PC-9 (cell line): ENCODE data around the gene PIK3R1. TPM values are rescaled to one million over a fixed set of nuclear protein-coding genes. Genes with fewer than 3 reads are reported as not detected.

ENCODE experiments used
- BruUV-seq: library from RNA; stranded (reverse); fragments of 400-500 nt; replicated peaks from 2 replicates; lab custom pipeline; 2021; lab: Mats Ljungman, UMichigan
- CTCF ChIA-PET: fragments of 300-600 bp; sonication (Branson Sonifier 250); formaldehyde crosslinking; loops from one replicate; lab custom pipeline; 2022; ENCODE audit warnings: antibody characterized with exemption; lab: Charles Lee
- POLR2A ChIA-PET: fragments of 300-600 bp; sonication (Branson Sonifier 250); formaldehyde crosslinking; loops from one replicate; lab custom pipeline; 2022; ENCODE audit warnings: antibody characterized with exemption; ENCODE audit not compliant: unreplicated experiment; lab: Charles Lee
- DNase-seq, 2 experiments: peaks; one replicate each; pipeline versions ENCODE4 v3.0.0 to v3.0.0-alpha.2; 2015 to 2022; ENCODE audit warnings: mixed read lengths in 1 of 2
- H2AFZ ChIP-seq: fragments of 200-600 bp; sonication (generic); 2 replicates; pipeline ENCODE4 v1.8.1; 2017; ENCODE audit warnings: antibody characterized with exemption
- H3F3A ChIP-seq: fragments of 200-600 bp; sonication (generic); 2 replicates; pipeline ENCODE4 v1.8.1; 2017; ENCODE audit warnings: antibody characterized with exemption, mild to moderate bottlenecking, low read depth; ENCODE audit not compliant: insufficient read depth
- H3K27ac ChIP-seq: fragments of 200-600 bp; sonication (generic); 2 replicates; pipeline ENCODE4 v1.6.1; 2016; ENCODE audit warnings: mixed run types
- H3K27me3 ChIP-seq: fragments of 200-600 bp; sonication (generic); 2 replicates; pipeline ENCODE4 v1.6.1; 2016; ENCODE audit warnings: low read depth, mixed run types; ENCODE audit not compliant: insufficient read depth
- H3K36me3 ChIP-seq: fragments of 200-600 bp; sonication (generic); 2 replicates; pipeline ENCODE4 v1.6.1; 2016; ENCODE audit warnings: low read depth, mixed run types
- H3K4me1 ChIP-seq: fragments of 200-600 bp; sonication (generic); replicated peaks from 2 replicates; pipeline ENCODE4 v1.6.1; 2016; ENCODE audit warnings: mixed run types; ENCODE audit not compliant: insufficient read depth
- H3K4me2 ChIP-seq: fragments of 200-600 bp; sonication (generic); 2 replicates; pipeline ENCODE4 v1.6.1; 2017; ENCODE audit warnings: mixed run types
- H3K4me3 ChIP-seq: fragments of 200-600 bp; sonication (generic); 2 replicates; pipeline ENCODE4 v1.6.1; 2016; ENCODE audit warnings: mixed run types
- H3K79me2 ChIP-seq: fragments of 200-600 bp; sonication (generic); 2 replicates; pipeline ENCODE4 v1.6.1; 2017; ENCODE audit warnings: low read depth, mixed run types
- H3K9me2 ChIP-seq: fragments of 200-600 bp; sonication (generic); 2 replicates; pipeline ENCODE4 v1.8.1; 2017; ENCODE audit warnings: mild to moderate bottlenecking; ENCODE audit not compliant: insufficient read depth
- H3K9me3 ChIP-seq: fragments of 200-600 bp; sonication (generic); 2 replicates; pipeline ENCODE4 v1.8.1; 2016; ENCODE audit warnings: low read depth; ENCODE audit not compliant: insufficient read depth
- H4K20me1 ChIP-seq: fragments of 200-600 bp; sonication (generic); 2 replicates; pipeline ENCODE4 v1.8.1; 2017; ENCODE audit not compliant: insufficient read depth
- CTCF ChIP-seq: fragments of 200-600 bp; sonication (generic); conservative IDR thresholded peaks from 2 replicates; pipeline ENCODE4 v1.6.1; 2017; ENCODE audit warnings: mixed run types, antibody characterized with exemption, mild to moderate bottlenecking, moderate library complexity
- EZH2 ChIP-seq: fragments of 200-600 bp; sonication (generic); IDR thresholded peaks from 2 replicates; pipeline ENCODE4 v1.8.0; 2017; ENCODE audit warnings: antibody characterized with exemption, low read depth
- intact Hi-C: fragments of 100-400 bp; cut with micrococcal nuclease; formaldehyde crosslinking; loops from one replicate; pipeline ENCODE4 v1.10.0; 2022; ENCODE audit not compliant: unreplicated experiment
- total RNA-seq: library from RNA; stranded (reverse); gene quantifications from 2 replicates; pipeline ENCODE4 v1.2.3, GENCODE V29; 2021

PIK3R1 gene
- total RNA-seq, 1 experiment from 2014 or later: 15.9 TPM

DNA sequence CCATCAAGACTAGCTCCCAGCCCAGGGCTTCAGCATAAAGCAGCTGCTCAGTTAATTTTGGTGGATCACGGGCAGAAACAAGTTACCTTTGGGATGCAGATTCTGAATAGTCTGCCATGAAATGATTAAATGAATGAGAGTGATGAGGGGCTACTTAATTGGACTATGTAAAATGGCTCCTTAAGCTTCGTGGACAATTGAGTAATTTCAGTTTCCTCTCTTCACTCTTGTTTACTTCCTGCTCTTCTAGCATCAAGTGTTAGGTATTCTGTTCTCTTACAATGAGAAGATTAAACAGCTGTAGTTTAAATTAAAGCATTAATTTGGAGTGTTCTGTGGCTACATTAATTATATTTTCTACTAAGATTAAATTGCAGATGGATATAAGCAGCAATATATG lies 28.1 kb downstream of the PIK3R1 start:
- intact Hi-C loops: no loop called here
- H3K36me3 ChIP-seq: no peaks in the 10 kb centered on the region
- no peak overlapping the region for H3K27ac ChIP-seq
- peaks cover 4% of the 10 kb centered on the region; the same call in 1 of the 2 replicates for H3F3A ChIP-seq
- no peak overlapping the region for H2AFZ ChIP-seq
- H4K20me1 ChIP-seq: peaks cover 3% of the 10 kb centered on the region; the same call in 1 of the 2 replicates
- CTCF ChIA-PET: no interaction called here
- no peak overlapping the region for H3K4me2 ChIP-seq
- no peaks in the 10 kb centered on the region for H3K27me3 ChIP-seq
- no peaks in the 10 kb centered on the region for H3K9me2 ChIP-seq
- no peak overlapping the region for H3K4me3 ChIP-seq
- H3K9me3 ChIP-seq: no peaks in the 10 kb centered on the region
- H3K79me2 ChIP-seq: no peaks in the 10 kb centered on the region
- DNase-seq: no peak
- POLR2A ChIA-PET: interaction anchor here (0.6 kb wide), 1 partner anchor 19 kb away, joined by 3 read pairs; no protein-coding TSS in a partner anchor
- no peak for TF ChIP-seq EZH2
- no peak for TF ChIP-seq CTCF
- BruUV-seq: no TSS peak
- H3K4me1 ChIP-seq: no peaks in the 10 kb centered on the region

DNA sequence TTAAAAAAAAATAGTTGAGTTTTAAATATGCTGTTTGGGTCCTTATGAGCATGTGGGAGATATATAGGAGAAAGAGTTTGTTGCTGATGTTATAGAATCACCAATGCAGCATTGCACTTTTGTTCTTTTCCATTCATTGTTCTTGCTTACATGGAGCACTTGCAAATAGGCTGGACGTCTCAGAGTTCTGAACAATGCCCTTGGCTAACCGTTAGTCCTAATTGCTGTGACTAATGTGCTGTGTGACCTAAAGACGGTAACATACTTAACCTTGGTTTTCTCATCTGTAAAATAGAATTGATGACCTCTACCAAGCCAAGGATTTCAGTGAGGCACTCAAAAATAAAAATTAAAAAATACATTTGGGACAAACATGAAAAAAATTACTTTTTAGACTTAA lies 29.8 kb downstream of the PIK3R1 start:
- H4K20me1 ChIP-seq: peaks cover 3% of the 10 kb centered on the region; the same call in 1 of the 2 replicates
- no peak for DNase-seq
- no peaks in the 10 kb centered on the region for H3K9me2 ChIP-seq
- H3K4me3 ChIP-seq: no peak overlapping the region
- no peaks in the 10 kb centered on the region for H3K79me2 ChIP-seq
- no peak for TF ChIP-seq EZH2
- no peak overlapping the region for H2AFZ ChIP-seq
- intact Hi-C loops: no loop called here
- no peaks in the 10 kb centered on the region for H3K4me1 ChIP-seq
- H3K9me3 ChIP-seq: no peaks in the 10 kb centered on the region
- H3K27ac ChIP-seq: no peak overlapping the region
- no peaks in the 10 kb centered on the region for H3K27me3 ChIP-seq
- POLR2A ChIA-PET: no interaction called here
- H3K36me3 ChIP-seq: no peaks in the 10 kb centered on the region
- no TSS peak for BruUV-seq
- peaks cover 4% of the 10 kb centered on the region; the same call in 1 of the 2 replicates for H3F3A ChIP-seq
- CTCF ChIA-PET: no interaction called here
- H3K4me2 ChIP-seq: no peak overlapping the region

GRCh38 chr5:68246802-68247201 lies 31.2 kb downstream of the PIK3R1 start:
- Histone ChIP-seq H3K27me3 (no peaks in the 10 kb centered on the region), H3K9me3 (no peaks in the 10 kb centered on the region), H3K79me2 (no peaks in the 10 kb centered on the region), H2AFZ (no peak overlapping the region), H3K4me2 (no peak overlapping the region), H3K27ac (no peak overlapping the region), H3K36me3 (no peaks in the 10 kb centered on the region), H3K4me3 (no peak overlapping the region), H3K9me2 (no peaks in the 10 kb centered on the region), H3K4me1 (no peaks in the 10 kb centered on the region), H4K20me1 (peaks cover 3% of the 10 kb centered on the region; the same call in 1 of the 2 replicates), H3F3A (peaks cover 4% of the 10 kb centered on the region; the same call in 1 of the 2 replicates)
- BruUV-seq: no TSS peak
- intact Hi-C loops: no loop called here
- POLR2A ChIA-PET: no interaction called here
- CTCF ChIA-PET: no interaction called here
- no peak for TF ChIP-seq EZH2
- peak; percentile 31 for TF ChIP-seq CTCF
- DNase-seq: no peak

DNA sequence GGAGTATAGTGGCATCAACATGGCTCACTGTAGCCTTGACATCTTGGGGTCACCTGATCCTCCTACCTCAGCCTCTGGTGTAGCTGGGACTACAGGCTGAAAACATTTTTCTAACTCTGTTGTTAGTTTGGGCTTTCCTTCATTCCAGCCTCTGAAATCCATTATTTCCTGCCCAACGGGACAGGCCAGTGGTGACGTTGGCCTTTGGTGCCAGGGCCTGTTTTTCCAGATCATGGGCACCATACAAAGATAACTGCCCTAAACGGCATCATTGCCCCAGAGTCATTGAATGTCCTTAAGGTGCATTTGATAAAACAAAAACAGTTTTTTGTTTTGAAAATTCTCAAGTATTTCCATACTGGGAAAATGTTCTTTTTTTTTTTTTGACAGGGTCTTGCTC lies 32.1 kb downstream of the PIK3R1 start:
- no peak for TF ChIP-seq CTCF
- TF ChIP-seq EZH2: no peak
- Histone ChIP-seq H3K27ac (no peak overlapping the region), H2AFZ (no peak overlapping the region), H3K9me3 (no peaks in the 10 kb centered on the region), H3K27me3 (no peaks in the 10 kb centered on the region), H3K36me3 (no peaks in the 10 kb centered on the region), H3K79me2 (no peaks in the 10 kb centered on the region), H3K9me2 (no peaks in the 10 kb centered on the region), H3K4me3 (no peak overlapping the region), H3F3A (peaks cover 4% of the 10 kb centered on the region; the same call in 1 of the 2 replicates), H3K4me1 (no peaks in the 10 kb centered on the region), H4K20me1 (peaks cover 3% of the 10 kb centered on the region; the same call in 1 of the 2 replicates), H3K4me2 (no peak overlapping the region)
- POLR2A ChIA-PET: no interaction called here
- intact Hi-C loops: no loop called here
- BruUV-seq: no TSS peak
- DNase-seq: no peak
- CTCF ChIA-PET: interaction anchor here (0.7 kb wide), 1 partner anchor 1258 kb away, joined by 3 read pairs; no protein-coding TSS in a partner anchor
